Fibroblast of lung (primary cell): Measurements from ENCODE around the gene NKX3-2.

Experiments
- CTCF ChIP-seq, 2 donors: IDR thresholded peaks in 1 of 2; conservative IDR thresholded peaks in 1 of 2; 1 replicate in 1 of 2; 2 replicates in 1 of 2; pipeline ENCODE4 v1.5.1; 2011 to 2012; ENCODE audit warnings: low read length in 2 of 2, control low read depth in 1 of 2, inconsistent platforms in 1 of 2, low read depth in 1 of 2, mild to moderate bottlenecking in 1 of 2
- EZH2 ChIP-seq: IDR thresholded peaks from 2 replicates; pipeline ENCODE4 v1.5.1; 2012; ENCODE audit warnings: low read length, control low read depth, mild to moderate bottlenecking; ENCODE audit errors: missing control alignments

GRCh38 chr4:13516315-13516860 lies 27.9 kb downstream of the NKX3-2 start:
- TF ChIP-seq CTCF (conservative IDR thresholded peaks at IDR 0.05 in 1 of 2, IDR thresholded peaks at IDR 0.05 in 1 of 2; ENCODE audit: low read depth in 1 of 2, low read length in 2 of 2), result no peak
- no peak for TF ChIP-seq EZH2
